Measurements from ENCODE around the gene TMEM131L. TPM values are rescaled to one million over a fixed set of nuclear protein-coding genes. Genes with fewer than 3 reads are reported as not detected.

The TMEM131L gene
- total and polyA plus RNA-seq, 4 donors: 4.9 to 41.3 (median 12.9) TPM

DNA sequence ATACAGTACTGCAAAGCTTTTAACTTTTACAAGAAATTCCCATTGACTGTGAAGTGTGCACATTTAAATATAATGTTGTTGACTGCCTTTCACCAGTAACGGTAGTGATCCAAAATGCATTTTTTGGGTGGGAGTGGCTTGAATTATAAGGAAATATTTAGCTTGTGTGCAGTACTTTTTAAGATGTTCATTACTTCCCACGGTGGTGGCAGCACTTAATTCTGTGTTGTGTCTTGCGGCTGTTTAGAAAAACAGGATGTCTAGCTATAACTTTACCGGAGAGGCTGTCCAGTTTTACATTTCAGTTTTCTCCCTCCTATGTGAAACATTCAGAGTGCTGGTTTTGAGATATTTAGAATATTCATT is 1.7 kb downstream of the TMEM131L start:
- peak overlapping the region; percentile 94 to 99 for H3K27ac ChIP-seq (ENCODE audit: low read depth in 1 of 2, low read length in 2 of 2)
- H3K4me3 ChIP-seq (ENCODE audit: low read depth in 1 of 3, low read length in 3 of 3): peak overlapping the region; percentile 65 to 95 (median 74)
- H3K9me3 ChIP-seq (ENCODE audit: control insufficient read depth in 4 of 4, low read length in 3 of 4): no peaks in the 10 kb centered on the region
- no peaks in the 10 kb centered on the region for H3K27me3 ChIP-seq (ENCODE audit: control insufficient read depth in 4 of 4, insufficient read depth in 4 of 4, low read length in 3 of 4)
- peaks cover 4 to 60% (median 48%) of the 10 kb centered on the region in 4 donors for H3K4me1 ChIP-seq (ENCODE audit: control insufficient read depth in 4 of 4, insufficient read depth in 4 of 4, low read length in 3 of 4)
- WGBS: 44% methylated on average over 4 of the region's 4 CpGs
- H3K9ac ChIP-seq (ENCODE audit: low read depth in 1 of 2, low read length in 2 of 2): peak overlapping the region; percentile 83 to 97
- no peaks in the 10 kb centered on the region for H3K36me3 ChIP-seq (ENCODE audit: control insufficient read depth in 4 of 4, insufficient read depth in 3 of 4, low read depth in 1 of 4, low read length in 3 of 4)
- no peak for TF ChIP-seq RXRA (IDR thresholded peaks at IDR 0.05)
- no peak for TF ChIP-seq FOXA2 (IDR thresholded peaks at IDR 0.05)
- TF ChIP-seq RAD21 (IDR thresholded peaks at IDR 0.05): no peak
- TF ChIP-seq EGR1 (IDR thresholded peaks at IDR 0.05; ENCODE audit: low read depth in 2 of 2): no peak
- no peak for DNase-seq (ENCODE audit: low spot score)

DNA sequence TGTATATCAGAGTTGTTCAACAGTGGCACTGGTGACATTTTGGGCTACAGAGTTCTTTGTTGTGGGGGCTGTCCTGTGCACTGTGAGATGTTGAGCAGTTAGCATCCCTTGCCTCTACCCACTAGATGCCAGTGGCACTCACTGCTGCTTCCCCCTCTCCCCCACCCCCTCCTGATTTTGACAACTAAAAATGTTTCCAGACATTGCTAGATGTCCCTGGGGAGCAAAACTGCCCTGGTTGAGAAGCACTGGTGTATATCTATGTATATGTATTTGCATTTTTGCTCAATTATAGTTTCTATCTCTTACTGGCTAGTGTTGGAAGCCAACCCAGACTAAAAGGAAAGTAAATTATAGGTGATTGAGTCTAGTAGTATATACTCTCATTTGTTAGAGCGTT is 2.4 kb downstream of the TMEM131L start:
- no peaks in the 10 kb centered on the region for H3K9me3 ChIP-seq (ENCODE audit: control insufficient read depth in 4 of 4, low read length in 3 of 4)
- no peak for DNase-seq (ENCODE audit: low spot score)
- peaks cover 4 to 60% (median 49%) of the 10 kb centered on the region in 4 donors for H3K4me1 ChIP-seq (ENCODE audit: control insufficient read depth in 4 of 4, insufficient read depth in 4 of 4, low read length in 3 of 4)
- 53% methylated on average over 1 of the region's 1 CpG for WGBS
- H3K9ac ChIP-seq (ENCODE audit: low read depth in 1 of 2, low read length in 2 of 2): peak overlapping the region; percentile 4 to 79
- H3K27ac ChIP-seq (ENCODE audit: low read depth in 1 of 2, low read length in 2 of 2): peak overlapping the region; percentile 48 to 99
- TF ChIP-seq FOXA1 (IDR thresholded peaks at IDR 0.05): no peak
- TF ChIP-seq HNF4A (conservative IDR thresholded peaks at IDR 0.05): no peak
- TF ChIP-seq ZBTB33 (IDR thresholded peaks at IDR 0.05): no peak
- no peak for TF ChIP-seq EGR1 (IDR thresholded peaks at IDR 0.05; ENCODE audit: low read depth in 2 of 2)
- no peak for TF ChIP-seq ATF3 (IDR thresholded peaks at IDR 0.05)
- no peak for TF ChIP-seq MAX (IDR thresholded peaks at IDR 0.05)
- no peak for TF ChIP-seq GABPA (IDR thresholded peaks at IDR 0.05 in 1 of 2, conservative IDR thresholded peaks at IDR 0.05 in 1 of 2)
- TF ChIP-seq RAD21 (IDR thresholded peaks at IDR 0.05): no peak
- no peak for TF ChIP-seq RXRA (IDR thresholded peaks at IDR 0.05)
- no peak for TF ChIP-seq NR2F2 (IDR thresholded peaks at IDR 0.05)
- TF ChIP-seq JUND (IDR thresholded peaks at IDR 0.05): no peak
- TF ChIP-seq HNF4G (IDR thresholded peaks at IDR 0.05): no peak
- no peak for TF ChIP-seq TAF1 (conservative IDR thresholded peaks at IDR 0.05)
- TF ChIP-seq FOXA2 (IDR thresholded peaks at IDR 0.05): no peak
- no peak for TF ChIP-seq YY1 (IDR thresholded peaks at IDR 0.05)
- TF ChIP-seq CTCF (IDR thresholded peaks at IDR 0.05; ENCODE audit: low read depth, low read length, missing input control): no peak
- no peak for TF ChIP-seq REST (IDR thresholded peaks at IDR 0.05)
- TF ChIP-seq SP1 (IDR thresholded peaks at IDR 0.05): no peak
- H3K36me3 ChIP-seq (ENCODE audit: control insufficient read depth in 4 of 4, insufficient read depth in 3 of 4, low read depth in 1 of 4, low read length in 3 of 4): no peaks in the 10 kb centered on the region
- no peaks in the 10 kb centered on the region for H3K27me3 ChIP-seq (ENCODE audit: control insufficient read depth in 4 of 4, insufficient read depth in 4 of 4, low read length in 3 of 4)
- H3K4me3 ChIP-seq (ENCODE audit: low read depth in 1 of 3, low read length in 3 of 3): peak overlapping the region in 1 of 3 donors; percentile 21
